ENCODE data around the gene CDK1. TPM values are rescaled to one million over a fixed set of nuclear protein-coding genes. Genes with fewer than 3 reads are reported as not detected.
A peak's percentile ranks its signal among the peaks of the same experiment; 100 is the strongest.

Gene CDK1
- total RNA-seq, 2 experiments from 2014 or later: 0.75 to 1.1 TPM

DNA sequence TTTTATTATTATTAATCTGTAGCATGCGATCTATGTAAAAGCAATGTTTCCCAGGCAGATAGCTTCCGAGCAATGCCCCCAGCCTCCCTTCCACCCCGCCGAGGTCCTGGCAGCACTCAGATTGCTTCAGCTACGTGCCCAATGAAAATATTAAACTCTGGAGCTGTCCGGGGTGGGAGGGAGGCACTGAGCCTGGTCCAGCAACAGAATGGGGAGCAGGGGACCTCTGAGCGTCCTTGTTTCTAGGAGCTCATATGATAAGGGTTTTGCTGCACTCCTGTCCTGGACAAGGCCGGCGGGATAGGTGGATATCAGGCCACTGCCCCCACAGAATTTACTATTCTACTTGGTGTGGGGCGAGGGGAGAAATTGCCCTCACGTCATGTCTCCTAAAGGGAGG lies 44.5 kb upstream of the CDK1 start:
- no peak for TF ChIP-seq CTCF (IDR thresholded peaks at IDR 0.05)
- ChIA-PET POLR2A (interaction anchor here (0.9 to 2.2 kb wide), 5 partner anchors 9 to 84 kb away, joined by 3 to 10 read pairs (median 4); partner anchors contain the start of gene CDK1), CTCF (interaction anchor here (0.9 kb wide), 2 partner anchors 37 to 55 kb away, joined by 3 read pairs; no protein-coding TSS in a partner anchor)
- Mint-ChIP-seq H3K27me3 (no peaks in the 10 kb centered on the region), H3K4me3 (peak overlapping the region; percentile 82), H3K27ac (peak overlapping the region; percentile 99), H3K9me3 (no peaks in the 10 kb centered on the region), H3K4me1 (ENCODE audit: low read depth) (peaks cover 44% of the 10 kb centered on the region), H3K36me3 (ENCODE audit: low read depth) (peaks cover 15% of the 10 kb centered on the region)
- Histone ChIP-seq H3K4me3 (ENCODE audit: low read length) (peak overlapping the region; percentile 70), H3K9me3 (ENCODE audit: control insufficient read depth in 1 of 2, insufficient read depth in 1 of 2, low read length in 2 of 2) (no peaks in the 10 kb centered on the region), H3K4me1 (ENCODE audit: insufficient read depth, low read length) (peaks cover 20% of the 10 kb centered on the region), H3K36me3 (ENCODE audit: insufficient read depth, low read length) (no peaks in the 10 kb centered on the region), H3K27me3 (ENCODE audit: control insufficient read depth in 1 of 2, insufficient read depth in 2 of 2, low read length in 2 of 2) (no peaks in the 10 kb centered on the region), H3K27ac (ENCODE audit: low read depth in 1 of 2, low read length in 2 of 2) (no peak overlapping the region)
- ATAC-seq (ENCODE audit: poor library complexity) (no peak), DNase-seq (peak in 1 of 14 experiments; percentile 14)
- intact Hi-C loops (cut with DNase I, micrococcal nuclease): loop anchor here in 1 of 2 experiments (2.0 to 5.0 kb wide), 3 partner anchors 31 to 72 kb away; no protein-coding TSS in a partner anchor

DNA sequence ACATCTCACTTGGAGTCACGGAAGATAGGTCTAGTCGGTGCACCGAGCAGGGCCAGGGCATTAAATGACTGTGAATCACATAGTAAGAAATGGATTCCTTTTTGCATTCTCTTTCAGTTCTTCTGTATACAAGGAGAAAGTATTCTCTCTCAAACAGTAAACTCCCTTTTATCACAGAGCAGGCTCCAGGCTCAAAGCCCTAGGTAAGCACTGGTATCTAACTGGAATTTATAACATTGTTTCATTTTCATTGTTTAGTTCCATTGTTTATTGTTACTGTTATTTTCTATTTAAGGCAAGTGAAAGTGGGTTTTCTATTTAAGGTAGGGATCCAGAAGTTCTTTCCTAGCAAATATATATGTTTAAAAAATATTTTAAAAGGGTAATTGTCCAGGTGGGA lies 44.1 kb upstream of the CDK1 start:
- POLR2A ChIA-PET: interaction anchor here (1.1 to 2.2 kb wide), 3 partner anchors 9 to 44 kb away, joined by 3 to 10 read pairs (median 4); partner anchors contain the start of gene CDK1
- Mint-ChIP-seq H3K9me3 (no peaks in the 10 kb centered on the region), H3K4me3 (peak overlapping the region; percentile 82), H3K36me3 (ENCODE audit: low read depth) (peaks cover 15% of the 10 kb centered on the region), H3K4me1 (ENCODE audit: low read depth) (peaks cover 40% of the 10 kb centered on the region), H3K27ac (peak overlapping the region; percentile 99), H3K27me3 (no peaks in the 10 kb centered on the region)
- H3K4me3 ChIP-seq (ENCODE audit: low read length): no peak overlapping the region
- ATAC-seq (ENCODE audit: poor library complexity) (no peak), DNase-seq (no peak)
- H3K9me3 ChIP-seq (ENCODE audit: control insufficient read depth in 1 of 2, insufficient read depth in 1 of 2, low read length in 2 of 2): no peaks in the 10 kb centered on the region
- CTCF ChIA-PET: interaction anchor here (0.9 kb wide), 1 partner anchor 54 kb away, joined by 3 read pairs; no protein-coding TSS in a partner anchor
- H3K36me3 ChIP-seq (ENCODE audit: insufficient read depth, low read length): no peaks in the 10 kb centered on the region
- no peak overlapping the region for H3K27ac ChIP-seq (ENCODE audit: low read depth in 1 of 2, low read length in 2 of 2)
- H3K4me1 ChIP-seq (ENCODE audit: insufficient read depth, low read length): peaks cover 18% of the 10 kb centered on the region
- intact Hi-C loops (cut with DNase I, micrococcal nuclease): loop anchor here in 1 of 2 experiments (5.0 kb wide), 2 partner anchors 33 to 72 kb away; no protein-coding TSS in a partner anchor
- H3K27me3 ChIP-seq (ENCODE audit: control insufficient read depth in 1 of 2, insufficient read depth in 2 of 2, low read length in 2 of 2): no peaks in the 10 kb centered on the region
- no peak for TF ChIP-seq CTCF (IDR thresholded peaks at IDR 0.05)

DNA sequence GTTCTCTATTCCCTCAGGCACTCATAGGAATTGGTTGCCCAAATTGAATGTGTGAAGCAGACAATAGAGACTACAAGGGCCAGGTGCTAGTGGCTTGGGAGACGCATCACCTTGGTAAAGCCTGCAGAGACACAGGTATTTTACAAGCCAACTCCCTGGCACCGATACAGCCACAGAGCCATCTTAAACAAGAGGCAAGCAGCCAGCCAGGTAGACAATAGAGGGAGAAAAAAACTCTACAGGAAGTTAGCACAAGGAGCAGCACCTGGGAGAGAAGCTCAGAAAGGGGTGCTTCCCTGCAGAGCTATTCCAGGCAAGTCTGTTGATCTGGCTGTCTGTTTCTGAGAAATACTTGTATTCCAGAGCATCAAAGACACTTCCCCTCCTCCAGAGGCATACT lies 43.0 kb upstream of the CDK1 start:
- Mint-ChIP-seq H3K27me3 (no peaks in the 10 kb centered on the region), H3K4me3 (no peak overlapping the region), H3K4me1 (ENCODE audit: low read depth) (peaks cover 30% of the 10 kb centered on the region), H3K27ac (no peak overlapping the region), H3K9me3 (no peaks in the 10 kb centered on the region), H3K36me3 (ENCODE audit: low read depth) (peaks cover 15% of the 10 kb centered on the region)
- DNase-seq (no peak), ATAC-seq (ENCODE audit: poor library complexity) (no peak)
- TF ChIP-seq CTCF (IDR thresholded peaks at IDR 0.05): no peak
- Histone ChIP-seq H3K4me3 (ENCODE audit: low read length) (no peak overlapping the region), H3K27me3 (ENCODE audit: control insufficient read depth in 1 of 2, insufficient read depth in 2 of 2, low read length in 2 of 2) (no peaks in the 10 kb centered on the region), H3K9me3 (ENCODE audit: control insufficient read depth in 1 of 2, insufficient read depth in 1 of 2, low read length in 2 of 2) (no peaks in the 10 kb centered on the region), H3K4me1 (ENCODE audit: insufficient read depth, low read length) (peaks cover 14% of the 10 kb centered on the region), H3K27ac (ENCODE audit: low read depth in 1 of 2, low read length in 2 of 2) (no peak overlapping the region), H3K36me3 (ENCODE audit: insufficient read depth, low read length) (no peaks in the 10 kb centered on the region)
- intact Hi-C loops (cut with DNase I, micrococcal nuclease): no loop called here
- POLR2A ChIA-PET: interaction anchor here (0.6 to 2.2 kb wide), 3 partner anchors 10 to 80 kb away, joined by 3 to 10 read pairs (median 3); no protein-coding TSS in a partner anchor
- CTCF ChIA-PET: interaction anchor here (1.4 to 1.5 kb wide), 2 partner anchors 10 to 19 kb away, joined by 3 to 6 read pairs; no protein-coding TSS in a partner anchor

Measured in CD4-positive, alpha-beta T cell (primary cell).